Hepatocyte (in vitro differentiated cells): ENCODE results near the gene BCAS3. TPM values are rescaled to one million over a fixed set of nuclear protein-coding genes. Genes with fewer than 3 reads are reported as not detected.

Source experiments
- DNase-seq: peaks from one replicate; pipeline ENCODE4 v3.0.0-alpha.2; 2016; ENCODE audit warnings: low spot score
- H2AFZ ChIP-seq: fragments of 200-600 bp; sonication (generic); 2 replicates; pipeline ENCODE4 v1.6.0; 2016; ENCODE audit warnings: antibody characterized with exemption, mild to moderate bottlenecking
- H3K27ac ChIP-seq: fragments of 200-600 bp; sonication (generic); 2 replicates; pipeline ENCODE4 v1.5.1; 2016; ENCODE audit warnings: mild to moderate bottlenecking
- H3K27me3 ChIP-seq: fragments of 200-600 bp; sonication (generic); 2 replicates; pipeline ENCODE4 v1.6.1; 2016
- H3K36me3 ChIP-seq: fragments of 200-600 bp; sonication (generic); replicated peaks from 2 replicates; pipeline ENCODE4 v1.5.1; 2016; ENCODE audit warnings: low read depth; ENCODE audit not compliant: insufficient read depth
- H3K4me1 ChIP-seq: fragments of 200-600 bp; sonication (generic); 2 replicates; pipeline ENCODE4 v1.5.1; 2016; ENCODE audit warnings: mild to moderate bottlenecking, moderate library complexity; ENCODE audit not compliant: insufficient read depth
- H3K4me2 ChIP-seq: fragments of 200-600 bp; sonication (generic); 2 replicates; pipeline ENCODE4 v1.6.0; 2016
- H3K4me3 ChIP-seq: fragments of 200-600 bp; sonication (generic); 2 replicates; pipeline ENCODE4 v1.5.1; 2016; ENCODE audit warnings: mild to moderate bottlenecking
- H3K79me2 ChIP-seq: fragments of 200-600 bp; sonication (generic); 2 replicates; pipeline ENCODE4 v1.6.0; 2017; ENCODE audit warnings: mild to moderate bottlenecking
- H3K9me2 ChIP-seq: fragments of 200-600 bp; sonication (generic); replicated peaks from 2 replicates; pipeline ENCODE4 v1.6.0; 2017; ENCODE audit warnings: mild to moderate bottlenecking; ENCODE audit not compliant: insufficient read depth
- H3K9me3 ChIP-seq: fragments of 200-600 bp; sonication (generic); 2 replicates; pipeline ENCODE4 v1.5.1; 2016; ENCODE audit warnings: low read depth, mild to moderate bottlenecking
- H4K20me1 ChIP-seq: fragments of 200-600 bp; sonication (generic); 2 replicates; pipeline ENCODE4 v1.6.0; 2016; ENCODE audit warnings: mild to moderate bottlenecking; ENCODE audit not compliant: insufficient read depth, poor library complexity, severe bottlenecking
- CTCF ChIP-seq: fragments of 200-600 bp; sonication (generic); IDR thresholded peaks from 2 replicates; pipeline ENCODE4 v1.5.1; 2016; ENCODE audit warnings: antibody characterized with exemption, mild to moderate bottlenecking; ENCODE audit not compliant: poor library complexity
- EZH2 ChIP-seq: fragments of 200-600 bp; sonication (generic); IDR thresholded peaks from 2 replicates; pipeline ENCODE4 v1.6.1; 2016; ENCODE audit warnings: antibody characterized with exemption, mild to moderate bottlenecking, borderline replicate concordance
- EZH2phosphoT487 ChIP-seq: fragments of 200-600 bp; sonication (generic); IDR thresholded peaks from one replicate; pipeline ENCODE4 v1.6.1; 2018; ENCODE audit warnings: antibody characterized with exemption, mild to moderate bottlenecking, low read depth, moderate library complexity; ENCODE audit not compliant: unreplicated experiment, severe bottlenecking
- WGBS: methylation state at CpG from one replicate; pipeline ENCODE4 v1.1.6; 2016; ENCODE audit warnings: low lambda C conversion rate; ENCODE audit errors: missing lambda C conversion rate; 5-methylcytosine and 5-hydroxymethylcytosine counted together
- polyA plus RNA-seq: library from polyadenylated mRNA; unstranded; fragments of >200 nt; fragmentation: Nextera tagmentation; extraction: Ambion mirVana; gene quantifications from 2 replicates; pipeline ENCODE4 v1.2.1, GENCODE V29; 2016
- total RNA-seq: library from RNA; depleted of rRNA; stranded (reverse); fragments of >200 nt; gene quantifications from 2 replicates; pipeline ENCODE4 v1.2.3, GENCODE V29; 2014

Gene BCAS3
- total and polyA plus RNA-seq, 2 experiments from 2014 or later, result 16.5 to 58.8 TPM

- H3K9me3 ChIP-seq, result no peaks in the 10 kb centered on the region
- no peak overlapping the region for H3K27ac ChIP-seq
- no peaks in the 10 kb centered on the region for H3K9me2 ChIP-seq
- peaks cover 8% of the 10 kb centered on the region for H4K20me1 ChIP-seq
- H3K4me2 ChIP-seq, result no peak overlapping the region
- no peak overlapping the region for H2AFZ ChIP-seq
- no peaks in the 10 kb centered on the region for H3K27me3 ChIP-seq
- no peaks in the 10 kb centered on the region for H3K36me3 ChIP-seq
- no peak for TF ChIP-seq EZH2
- TF ChIP-seq EZH2phosphoT487, result no peak
- TF ChIP-seq CTCF, result no peak
- H3K4me1 ChIP-seq, result no peaks in the 10 kb centered on the region
- H3K79me2 ChIP-seq, result peaks cover 86% of the 10 kb centered on the region
- DNase-seq, result no peak
- H3K4me3 ChIP-seq, result no peak overlapping the region
- WGBS, result 89% methylated on average over 5 of the region's 5 CpGs
These were observed 47.3 kb upstream of the BCAS3 start for GRCh38 chr17:60630352-60630751.

DNA sequence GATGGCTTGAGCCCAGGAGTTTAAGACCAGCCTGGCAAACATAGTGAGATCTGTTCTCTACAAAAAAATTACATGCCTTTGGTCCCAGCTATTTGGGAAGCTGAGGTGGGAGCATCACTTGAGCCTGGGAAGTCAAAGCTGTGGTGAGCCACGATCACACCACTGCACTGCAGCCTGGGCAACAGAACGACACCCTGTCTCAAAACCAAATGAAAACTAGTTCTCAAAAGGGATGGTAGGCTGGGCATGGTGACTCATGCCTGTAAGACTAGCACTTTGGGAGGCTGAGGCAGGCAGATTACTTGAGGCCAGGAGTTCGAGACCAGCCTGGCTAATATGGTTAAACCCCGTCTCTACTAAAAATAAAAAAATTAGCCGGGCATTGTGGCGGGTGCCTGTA is 46.5 kb upstream of the BCAS3 start:
- TF ChIP-seq EZH2phosphoT487 (no peak), EZH2 (no peak), CTCF (no peak)
- no peaks in the 10 kb centered on the region for H3K9me2 ChIP-seq
- H3K4me2 ChIP-seq, result no peak overlapping the region
- DNase-seq, result no peak
- peaks cover 5% of the 10 kb centered on the region for H4K20me1 ChIP-seq
- no peaks in the 10 kb centered on the region for H3K27me3 ChIP-seq
- no peaks in the 10 kb centered on the region for H3K4me1 ChIP-seq
- H2AFZ ChIP-seq, result no peak overlapping the region
- no peaks in the 10 kb centered on the region for H3K9me3 ChIP-seq
- no peaks in the 10 kb centered on the region for H3K36me3 ChIP-seq
- no peak overlapping the region for H3K27ac ChIP-seq
- no peak overlapping the region for H3K4me3 ChIP-seq
- WGBS, result 97% methylated on average over 6 of the region's 6 CpGs
- H3K79me2 ChIP-seq, result peaks cover 80% of the 10 kb centered on the region

GRCh38 chr17:60637683-60638082 is 40.0 kb upstream of the BCAS3 start:
- no peak for DNase-seq
- Histone ChIP-seq H3K4me1 (no peaks in the 10 kb centered on the region), H3K9me2 (no peaks in the 10 kb centered on the region), H3K9me3 (no peaks in the 10 kb centered on the region), H3K27ac (no peak overlapping the region), H3K36me3 (no peaks in the 10 kb centered on the region), H2AFZ (no peak overlapping the region), H3K4me2 (no peak overlapping the region), H3K79me2 (peaks cover 48% of the 10 kb centered on the region), H3K4me3 (no peak overlapping the region), H3K27me3 (no peaks in the 10 kb centered on the region), H4K20me1 (peaks cover 27% of the 10 kb centered on the region)
- WGBS, result 97% methylated on average over 2 of the region's 2 CpGs
- no peak for TF ChIP-seq EZH2phosphoT487
- TF ChIP-seq CTCF, result no peak
- no peak for TF ChIP-seq EZH2

DNA sequence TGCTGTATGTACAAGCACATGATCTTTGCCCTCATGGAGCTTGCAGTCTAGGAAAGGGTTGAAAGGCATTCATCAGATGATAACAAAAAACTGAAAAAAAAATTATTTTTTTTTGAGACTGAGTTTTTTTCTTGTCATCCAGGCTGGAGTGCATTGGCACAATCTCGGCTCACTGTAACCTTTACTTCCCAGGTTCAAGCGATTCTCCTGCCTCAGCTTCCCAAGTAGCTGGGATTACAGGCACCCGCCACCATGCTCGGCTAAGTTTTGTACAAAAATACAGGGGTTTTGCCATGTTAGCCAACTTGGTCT is 38.7 kb upstream of the BCAS3 start:
- DNase-seq, result no peak

More for the DNA sequence above, 38.7 kb upstream of the BCAS3 start:
- Histone ChIP-seq H3K27ac (no peak overlapping the region), H3K9me2 (no peaks in the 10 kb centered on the region), H3K9me3 (no peaks in the 10 kb centered on the region), H3K4me2 (no peak overlapping the region), H3K36me3 (no peaks in the 10 kb centered on the region), H3K4me1 (no peaks in the 10 kb centered on the region), H4K20me1 (peaks cover 27% of the 10 kb centered on the region), H3K4me3 (no peak overlapping the region), H3K79me2 (peaks cover 48% of the 10 kb centered on the region), H3K27me3 (no peaks in the 10 kb centered on the region), H2AFZ (no peak overlapping the region)
- no peak for TF ChIP-seq CTCF
- no peak for TF ChIP-seq EZH2phosphoT487
- 81% methylated on average over 4 of the region's 4 CpGs for WGBS
